ENCODE measurements around the gene MORF4L1.

- TF ChIP-seq, protein P1, sequence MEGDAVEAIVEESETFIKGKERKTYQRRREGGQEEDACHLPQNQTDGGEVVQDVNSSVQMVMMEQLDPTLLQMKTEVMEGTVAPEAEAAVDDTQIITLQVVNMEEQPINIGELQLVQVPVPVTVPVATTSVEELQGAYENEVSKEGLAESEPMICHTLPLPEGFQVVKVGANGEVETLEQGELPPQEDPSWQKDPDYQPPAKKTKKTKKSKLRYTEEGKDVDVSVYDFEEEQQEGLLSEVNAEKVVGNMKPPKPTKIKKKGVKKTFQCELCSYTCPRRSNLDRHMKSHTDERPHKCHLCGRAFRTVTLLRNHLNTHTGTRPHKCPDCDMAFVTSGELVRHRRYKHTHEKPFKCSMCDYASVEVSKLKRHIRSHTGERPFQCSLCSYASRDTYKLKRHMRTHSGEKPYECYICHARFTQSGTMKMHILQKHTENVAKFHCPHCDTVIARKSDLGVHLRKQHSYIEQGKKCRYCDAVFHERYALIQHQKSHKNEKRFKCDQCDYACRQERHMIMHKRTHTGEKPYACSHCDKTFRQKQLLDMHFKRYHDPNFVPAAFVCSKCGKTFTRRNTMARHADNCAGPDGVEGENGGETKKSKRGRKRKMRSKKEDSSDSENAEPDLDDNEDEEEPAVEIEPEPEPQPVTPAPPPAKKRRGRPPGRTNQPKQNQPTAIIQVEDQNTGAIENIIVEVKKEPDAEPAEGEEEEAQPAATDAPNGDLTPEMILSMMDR (IDR thresholded peaks at IDR 0.05) = no peak
- TF ChIP-seq POLR2AphosphoS5 (IDR thresholded peaks at IDR 0.05) (no peak), POLR2A (IDR thresholded peaks at IDR 0.05) (no peak), EP300 (IDR thresholded peaks at IDR 0.05) (no peak)
These were observed 43.8 kb upstream of the MORF4L1 start for GRCh38 chr15:78828920-78829319.
